H1 (cell line): ENCODE results near the gene TBC1D22A. TPM values are rescaled to one million over a fixed set of nuclear protein-coding genes. Genes with fewer than 3 reads are reported as not detected.

Experiments used
- CTCF ChIA-PET: fragments of 300-600 bp; sonication (Branson Sonifier 250); formaldehyde crosslinking; loops from one replicate; lab custom pipeline; 2021; ENCODE audit not compliant: partially characterized antibody; lab: Charles Lee
- POLR2A ChIA-PET: fragments of 300-600 bp; sonication (Branson Sonifier 250); formaldehyde crosslinking; loops from one replicate; lab custom pipeline; 2021; ENCODE audit warnings: inconsistent platforms; ENCODE audit not compliant: partially characterized antibody; lab: Charles Lee
- DNase-seq, 2 experiments: peaks; one replicate each; pipeline versions ENCODE4 v3.0.0 to v3.0.0-alpha.2; 2010 to 2022; ENCODE audit warnings: low spot score in 2 of 2, low read depth in 1 of 2, mixed read lengths in 1 of 2
- FAIRE-seq: peaks from 2 replicates; lab custom pipeline; 2011; peaks lifted over from hg19 to GRCh38; lab: Jason Lieb, UNC
- H2AFZ ChIP-seq: 2 replicates; pipeline ENCODE4 v1.8.1; 2012; ENCODE audit warnings: low read length, inconsistent platforms
- H2AK5ac ChIP-seq: 2 replicates; pipeline ENCODE4 v1.6.1; 2013; ENCODE audit warnings: low read depth, low read length
- H2BK120ac ChIP-seq: replicated peaks from 2 replicates; pipeline ENCODE3; 2013; ENCODE audit warnings: low read depth, low read length, inconsistent platforms
- H2BK12ac ChIP-seq: 2 replicates; pipeline ENCODE4 v1.6.1; 2013; ENCODE audit warnings: low read depth, low read length
- H2BK15ac ChIP-seq: 2 replicates; pipeline ENCODE4 v1.6.1; 2013; ENCODE audit warnings: low read length
- H2BK20ac ChIP-seq: 2 replicates; pipeline ENCODE4 v1.6.1; 2013; ENCODE audit warnings: low read length
- H2BK5ac ChIP-seq: 2 replicates; pipeline ENCODE4 v1.6.1; 2013; ENCODE audit warnings: low read depth, low read length
- H3K14ac ChIP-seq: 2 replicates; pipeline ENCODE4 v1.6.1; 2013; ENCODE audit warnings: inconsistent platforms; ENCODE audit not compliant: insufficient read length
- H3K18ac ChIP-seq: 2 replicates; pipeline ENCODE4 v1.6.1; 2013; ENCODE audit warnings: low read length; ENCODE audit errors: extremely low read depth
- H3K23ac ChIP-seq: 2 replicates; pipeline ENCODE4 v1.6.1; 2013; ENCODE audit warnings: inconsistent platforms; ENCODE audit not compliant: insufficient read length
- H3K23me2 ChIP-seq: 2 replicates; pipeline ENCODE4 v1.6.1; 2013; ENCODE audit warnings: low read depth, low read length
- H3K27ac ChIP-seq: 2 replicates; pipeline ENCODE4 v1.6.1; 2011; ENCODE audit warnings: low read depth, low read length, inconsistent platforms
- H3K27me3 ChIP-seq, 4 experiments: replicated peaks in 1 of 4; 1 replicate in 1 of 4; 2 replicates in 3 of 4; pipeline versions ENCODE4 v1.6.1 to v1.8.1; 2011 to 2013; ENCODE audit warnings: low read length in 3 of 4, mild to moderate bottlenecking in 3 of 4, inconsistent platforms in 2 of 4, mixed read lengths in 2 of 4, moderate library complexity in 1 of 4; ENCODE audit not compliant: control insufficient read depth in 3 of 4, insufficient read depth in 3 of 4; ENCODE audit errors: extremely low read depth in 1 of 4
- H3K36me3 ChIP-seq, 4 experiments: 2 replicates each; pipeline versions ENCODE4 v1.6.1 to v1.8.1; 2011 to 2013; ENCODE audit warnings: mild to moderate bottlenecking in 4 of 4, low read length in 3 of 4, moderate library complexity in 2 of 4, control low read depth in 1 of 4, inconsistent platforms in 1 of 4; ENCODE audit not compliant: insufficient read depth in 4 of 4, control insufficient read depth in 2 of 4
- H3K4ac ChIP-seq: replicated peaks from 2 replicates; pipeline ENCODE3; 2013; ENCODE audit warnings: low read length, low read depth, mixed read lengths, inconsistent platforms; ENCODE audit not compliant: insufficient read length
- H3K4me1 ChIP-seq, 4 experiments: replicated peaks in 1 of 4; 1 replicate in 1 of 4; 2 replicates in 3 of 4; pipeline versions ENCODE4 v1.6.1 to v1.8.1; 2011 to 2013; ENCODE audit warnings: low read length in 3 of 4, inconsistent platforms in 2 of 4, mixed read lengths in 1 of 4; ENCODE audit not compliant: insufficient read depth in 4 of 4, control insufficient read depth in 3 of 4
- H3K4me2 ChIP-seq, 2 experiments: 2 replicates each; pipeline versions ENCODE4 v1.6.1 to v1.8.1; 2011 to 2013; ENCODE audit warnings: low read depth in 2 of 2, low read length in 2 of 2, control low read depth in 1 of 2, inconsistent platforms in 1 of 2, mild to moderate bottlenecking in 1 of 2; ENCODE audit not compliant: insufficient read depth in 1 of 2
- H3K4me3 ChIP-seq, 4 experiments: fragments of 200-600, 300-600 bp in 1 of 4; sonication (generic), shearing (Covaris generic), sonication (Bioruptor Twin) in 1 of 4; 2 replicates each; pipeline versions ENCODE4 v1.5.1 to v1.8.1; 2011 to 2016; ENCODE audit warnings: low read length in 4 of 4, low read depth in 3 of 4, control low read depth in 2 of 4, inconsistent platforms in 2 of 4, mild to moderate bottlenecking in 2 of 4, mixed read lengths in 1 of 4, moderate library complexity in 1 of 4; ENCODE audit not compliant: insufficient read depth in 2 of 4; ENCODE audit errors: extremely low read depth in 1 of 4
- H3K56ac ChIP-seq: replicated peaks from 2 replicates; pipeline ENCODE3; 2013; ENCODE audit warnings: low read depth, mild to moderate bottlenecking, mixed read lengths, low read length, inconsistent platforms; ENCODE audit not compliant: insufficient read length
- H3K79me1 ChIP-seq: 2 replicates; pipeline ENCODE4 v1.6.1; 2013; ENCODE audit warnings: low read depth, low read length, control low read depth
- H3K79me2 ChIP-seq, 2 experiments: 2 replicates each; pipeline versions ENCODE4 v1.6.1 to v1.8.1; 2012 to 2013; ENCODE audit warnings: low read length in 2 of 2, mild to moderate bottlenecking in 2 of 2, inconsistent platforms in 1 of 2; ENCODE audit not compliant: insufficient read depth in 2 of 2, control insufficient read depth in 1 of 2
- H3K9ac ChIP-seq, 4 experiments: replicated peaks in 1 of 4; 1 replicate in 1 of 4; 2 replicates in 3 of 4; pipeline versions ENCODE4 v1.6.1 to v1.8.1; 2011 to 2013; ENCODE audit warnings: low read depth in 3 of 4, low read length in 3 of 4, control low read depth in 2 of 4, mild to moderate bottlenecking in 2 of 4, moderate library complexity in 2 of 4, inconsistent platforms in 1 of 4; ENCODE audit errors: extremely low read depth in 1 of 4
- H3K9me3 ChIP-seq, 2 experiments: 2 replicates each; pipeline versions ENCODE4 v1.6.1 to v1.8.1; 2012 to 2013; ENCODE audit warnings: mild to moderate bottlenecking in 2 of 2, moderate library complexity in 2 of 2, control low read depth in 1 of 2, inconsistent platforms in 1 of 2, low read depth in 1 of 2, low read length in 1 of 2, mixed read lengths in 1 of 2; ENCODE audit not compliant: insufficient read depth in 2 of 2
- H4K20me1 ChIP-seq, 2 experiments: replicated peaks in 1 of 2; 2 replicates each; pipeline versions ENCODE3 to v1.8.1; 2011 to 2013; ENCODE audit warnings: inconsistent platforms in 2 of 2, low read length in 2 of 2, mild to moderate bottlenecking in 1 of 2; ENCODE audit not compliant: insufficient read depth in 2 of 2, control insufficient read depth in 1 of 2
- H4K5ac ChIP-seq: 2 replicates; pipeline ENCODE4 v1.6.1; 2013; ENCODE audit warnings: low read length, low read depth, mixed read lengths, inconsistent platforms; ENCODE audit not compliant: insufficient read length
- H4K8ac ChIP-seq: 2 replicates; pipeline ENCODE4 v1.8.0; 2013; ENCODE audit warnings: mild to moderate bottlenecking, moderate library complexity, low read length, inconsistent platforms; ENCODE audit not compliant: insufficient read depth; ENCODE audit errors: extremely low read depth
- H4K91ac ChIP-seq: replicated peaks from 2 replicates; pipeline ENCODE3; 2013; ENCODE audit warnings: low read length, mixed read lengths, inconsistent platforms; ENCODE audit not compliant: insufficient read length
- E2F6 ChIP-seq: IDR thresholded peaks from 2 replicates; pipeline ENCODE4 v1.6.1; 2012; ENCODE audit warnings: inconsistent platforms
- RAD21 ChIP-seq, 2 experiments: IDR thresholded peaks in 1 of 2; conservative IDR thresholded peaks in 1 of 2; 2 replicates each; pipeline ENCODE4 v1.6.1; 2011; ENCODE audit warnings: low read depth in 2 of 2, low read length in 2 of 2, improper control_type of control experiment in 1 of 2, inconsistent platforms in 1 of 2, mild to moderate bottlenecking in 1 of 2, moderate library complexity in 1 of 2
- SP1 ChIP-seq: IDR thresholded peaks from 2 replicates; pipeline ENCODE4 v1.6.1; 2011; ENCODE audit warnings: low read depth, low read length
- YY1 ChIP-seq: IDR thresholded peaks from 2 replicates; pipeline ENCODE4 v1.6.1; 2011; ENCODE audit warnings: low read depth, mild to moderate bottlenecking, low read length
- WGBS, 2 experiments: shearing (Covaris generic) in 1 of 2; methylation state at CpG; one replicate each; pipeline versions ENCODE4 v1.1.6 to v1.1.7; 2013 to 2015; ENCODE audit warnings: low lambda C conversion rate in 2 of 2, mixed read lengths in 2 of 2, inconsistent platforms in 1 of 2, low coverage in 1 of 2, missing lambda C conversion rate in 1 of 2; ENCODE audit not compliant: insufficient replicate concordance in 2 of 2, insufficient coverage in 1 of 2, insufficient read length in 1 of 2; ENCODE audit errors: extremely low coverage in 1 of 2, missing lambda C conversion rate in 1 of 2; 5-methylcytosine and 5-hydroxymethylcytosine counted together
- polyA plus RNA-seq, 7 experiments: library from polyadenylated mRNA; depleted of rRNA in 3 of 7; stranded (reverse) in 5 of 7; unstranded in 2 of 7; fragments of >200 nt in 5 of 7; fragments of 200-250 nt in 2 of 7; gene quantifications; 1 replicate in 5 of 7; 2 replicates in 1 of 7; 4 replicates in 1 of 7; pipeline versions ENCODE4 v1.2.1 to v1.2.3, GENCODE V29; 2011 to 2013; ENCODE audit warnings: missing spikeins in 2 of 7, mixed read lengths in 2 of 7
- total RNA-seq: library from RNA; stranded (reverse); fragmentation: NEBNext Ultra II Directional; extraction: Animal tissue kit (Norgen Biotek cat#: 25700); gene quantifications from 2 replicates; pipeline ENCODE4 v1.2.1, GENCODE V29; 2021

Gene TBC1D22A
- total and polyA plus RNA-seq, 2 of the 8 experiments (the other 6 are each of a cell fraction or from before 2014, with no cell fraction given) = 11.9 to 18.4 TPM

- no peak for FAIRE-seq
- no peak for TF ChIP-seq SP1
- no peak for TF ChIP-seq YY1
- no peak for TF ChIP-seq E2F6
- no peak for TF ChIP-seq RAD21 (IDR thresholded peaks at IDR 0.05 in 1 of 2, conservative IDR thresholded peaks at IDR 0.05 in 1 of 2; ENCODE audit: low read depth in 2 of 2, low read length in 2 of 2)
- no peak for DNase-seq
- no peak overlapping the region for H3K56ac ChIP-seq
- no peak overlapping the region for H2BK120ac ChIP-seq
- no peaks in the 10 kb centered on the region for H3K36me3 ChIP-seq
- no peak overlapping the region for H3K4me2 ChIP-seq
- POLR2A ChIA-PET = no interaction called here
- H3K4ac ChIP-seq = no peak overlapping the region
- H3K4me1 ChIP-seq = no peaks in the 10 kb centered on the region; a peak in 1 of 7 replicates
- no peak overlapping the region for H3K23ac ChIP-seq
- no peak overlapping the region for H3K9ac ChIP-seq
- H2BK15ac ChIP-seq = no peak overlapping the region
- no peak overlapping the region for H2AK5ac ChIP-seq
- no peak overlapping the region for H4K8ac ChIP-seq
- WGBS, 2 experiments = 82% methylated on average over 10 of the region's 10 CpGs; no CpG with 5 or more reads in 1 of the 2 experiments
- H2AFZ ChIP-seq = no peak overlapping the region
- no peak overlapping the region for H3K27ac ChIP-seq
- H3K23me2 ChIP-seq = no peaks in the 10 kb centered on the region
- H2BK12ac ChIP-seq = no peak overlapping the region
- H3K4me3 ChIP-seq = no peak overlapping the region
- H3K27me3 ChIP-seq = no peaks in the 10 kb centered on the region
- no peak overlapping the region for H2BK5ac ChIP-seq
- CTCF ChIA-PET = interaction anchor here (0.6 to 1.4 kb wide), 3 partner anchors 20 to 1203 kb away, joined by 3 to 4 read pairs (median 3); no protein-coding TSS in a partner anchor
- H3K14ac ChIP-seq = no peak overlapping the region
- no peak overlapping the region for H3K18ac ChIP-seq
- H4K91ac ChIP-seq = no peak overlapping the region
- no peaks in the 10 kb centered on the region; the same call in 1 of the 2 replicates for H3K79me1 ChIP-seq
- H4K20me1 ChIP-seq = no peaks in the 10 kb centered on the region
- no peak overlapping the region for H4K5ac ChIP-seq
- H3K79me2 ChIP-seq = no peaks in the 10 kb centered on the region
- no peak overlapping the region for H2BK20ac ChIP-seq
- no peaks in the 10 kb centered on the region for H3K9me3 ChIP-seq
Measured at GRCh38 chr22:47134222-47134621, 371.8 kb downstream of the TBC1D22A start.
